Cardiac fibroblast (primary cell): ENCODE measurements around the gene COL1A2.
A peak's percentile ranks its signal among the peaks of the same experiment; 100 is the strongest.

ENCODE experiments used
- DNase-seq, 2 donors: peaks; one replicate each; pipeline versions ENCODE4 v3.0.0 to v3.0.0-alpha.2; 2010; ENCODE audit warnings: low read depth in 2 of 2
- H3K4me3 ChIP-seq, 2 donors: replicated peaks in 1 of 2; 1 replicate in 1 of 2; 2 replicates in 1 of 2; pipeline ENCODE4 v1.5.1; 2011; ENCODE audit warnings: low read depth in 2 of 2, low read length in 2 of 2, mild to moderate bottlenecking in 2 of 2, moderate library complexity in 1 of 2
- TF ChIP-seq, protein P1 (sequence below): IDR thresholded peaks from one replicate; pipeline ENCODE4 v1.5.1; 2011; ENCODE audit warnings: low read depth, mild to moderate bottlenecking, low read length, inconsistent platforms

The COL1A2 gene

DNA sequence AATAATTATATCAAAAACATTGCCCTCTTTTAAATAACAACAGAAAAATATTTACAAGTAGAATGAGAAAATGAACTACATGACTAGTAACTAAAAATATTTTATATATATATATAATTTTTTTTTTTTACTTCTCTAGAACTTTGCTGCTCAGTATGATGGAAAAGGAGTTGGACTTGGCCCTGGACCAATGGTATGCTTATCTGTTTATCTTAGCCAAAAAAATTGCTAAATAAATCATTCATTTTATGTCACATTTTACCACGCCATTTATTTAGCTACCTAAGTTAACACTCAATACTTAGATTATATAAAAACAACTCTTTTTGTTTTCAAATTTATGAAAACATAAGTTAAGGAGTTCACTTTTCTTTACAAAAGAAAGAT, 6.7 kb downstream of the COL1A2 start:
- peak overlapping the region in 1 of 2 donors; percentile 76 for H3K4me3 ChIP-seq
- peak; percentile 17 to 39 for DNase-seq
- TF ChIP-seq, protein P1, sequence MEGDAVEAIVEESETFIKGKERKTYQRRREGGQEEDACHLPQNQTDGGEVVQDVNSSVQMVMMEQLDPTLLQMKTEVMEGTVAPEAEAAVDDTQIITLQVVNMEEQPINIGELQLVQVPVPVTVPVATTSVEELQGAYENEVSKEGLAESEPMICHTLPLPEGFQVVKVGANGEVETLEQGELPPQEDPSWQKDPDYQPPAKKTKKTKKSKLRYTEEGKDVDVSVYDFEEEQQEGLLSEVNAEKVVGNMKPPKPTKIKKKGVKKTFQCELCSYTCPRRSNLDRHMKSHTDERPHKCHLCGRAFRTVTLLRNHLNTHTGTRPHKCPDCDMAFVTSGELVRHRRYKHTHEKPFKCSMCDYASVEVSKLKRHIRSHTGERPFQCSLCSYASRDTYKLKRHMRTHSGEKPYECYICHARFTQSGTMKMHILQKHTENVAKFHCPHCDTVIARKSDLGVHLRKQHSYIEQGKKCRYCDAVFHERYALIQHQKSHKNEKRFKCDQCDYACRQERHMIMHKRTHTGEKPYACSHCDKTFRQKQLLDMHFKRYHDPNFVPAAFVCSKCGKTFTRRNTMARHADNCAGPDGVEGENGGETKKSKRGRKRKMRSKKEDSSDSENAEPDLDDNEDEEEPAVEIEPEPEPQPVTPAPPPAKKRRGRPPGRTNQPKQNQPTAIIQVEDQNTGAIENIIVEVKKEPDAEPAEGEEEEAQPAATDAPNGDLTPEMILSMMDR: no peak

- no peak overlapping the region for H3K4me3 ChIP-seq
- DNase-seq: peak; percentile 21 to 39
- TF ChIP-seq, protein P1: no peak
These were observed 8.9 kb downstream of the COL1A2 start for GRCh38 chr7:94403546-94403945.

DNA sequence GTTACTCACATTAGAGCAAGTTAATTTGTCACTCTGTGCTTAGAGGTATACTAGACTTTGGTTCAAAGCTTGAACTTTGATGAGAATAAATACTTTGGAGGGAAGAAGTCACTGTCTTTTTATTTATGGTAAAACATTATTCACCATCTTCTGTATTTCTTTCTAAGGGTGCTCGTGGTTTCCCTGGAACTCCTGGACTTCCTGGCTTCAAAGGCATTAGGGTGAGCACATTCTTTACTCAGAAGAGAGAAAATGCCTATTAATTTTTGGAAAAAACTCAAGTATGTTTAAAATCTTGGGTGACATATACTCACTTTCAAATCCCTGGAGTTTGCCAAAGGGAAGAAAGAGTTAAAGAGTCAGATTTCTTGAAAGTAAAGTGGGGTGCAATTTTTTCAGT, 10.8 kb downstream of the COL1A2 start:
- no peak overlapping the region for H3K4me3 ChIP-seq
- DNase-seq: peak in 1 of 2 donors; percentile 21
- TF ChIP-seq, protein P1: no peak

GRCh38 chr7:94406696-94407095, 12.0 kb downstream of the COL1A2 start:
- TF ChIP-seq, protein P1: no peak
- H3K4me3 ChIP-seq: no peak overlapping the region
- peak in 1 of 2 donors; percentile 25 for DNase-seq

DNA sequence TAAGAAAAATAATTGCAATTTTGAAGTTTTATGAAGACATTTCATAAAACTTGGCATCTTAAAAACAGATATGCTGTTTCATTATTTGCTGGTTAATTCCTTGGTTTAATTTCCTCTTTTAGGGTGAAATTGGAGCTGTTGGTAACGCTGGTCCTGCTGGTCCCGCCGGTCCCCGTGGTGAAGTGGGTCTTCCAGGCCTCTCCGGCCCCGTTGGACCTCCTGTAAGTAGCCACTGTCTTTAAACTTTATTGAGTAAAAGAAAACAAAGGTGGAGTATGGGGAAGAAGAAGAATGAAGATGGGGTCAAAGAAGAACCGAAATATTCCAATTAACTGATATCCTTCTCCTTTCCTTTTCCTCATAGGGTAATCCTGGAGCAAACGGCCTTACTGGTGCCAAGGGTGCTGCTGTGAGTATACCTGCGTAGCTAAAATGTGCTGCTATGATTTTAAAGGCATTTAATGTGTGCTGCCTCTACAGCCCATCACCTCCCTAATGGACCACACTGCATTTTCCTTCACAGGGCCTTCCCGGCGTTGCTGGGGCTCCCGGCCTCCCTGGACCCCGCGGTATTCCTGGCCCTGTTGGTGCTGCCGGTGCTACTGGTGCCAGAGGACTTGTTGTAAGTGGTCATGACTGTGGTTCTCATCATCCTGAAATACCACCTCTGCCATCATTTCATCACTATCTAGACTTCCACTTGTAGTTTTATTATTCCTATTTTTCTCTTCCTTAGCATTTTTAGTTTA, 14.7 kb downstream of the COL1A2 start:
- H3K4me3 ChIP-seq: no peak overlapping the region
- TF ChIP-seq, protein P1: no peak
- peak; percentile 23 to 34 for DNase-seq

GRCh38 chr7:94410413-94411187, 15.9 kb downstream of the COL1A2 start:
- peak; percentile 43 to 52 for DNase-seq
- H3K4me3 ChIP-seq: no peak overlapping the region
- TF ChIP-seq, protein P1: no peak

- H3K4me3 ChIP-seq: no peak overlapping the region
These were observed 16.4 kb downstream of the COL1A2 start for GRCh38 chr7:94411188-94411466.

More at GRCh38 chr7:94411188-94411466, 16.4 kb downstream of the COL1A2 start:
- DNase-seq: no peak
- TF ChIP-seq, protein P1: no peak
